Neural cell (in vitro differentiated cells): ENCODE measurements around the gene TRMT13. TPM values are rescaled to one million over a fixed set of nuclear protein-coding genes. Genes with fewer than 3 reads are reported as not detected.

ENCODE experiments used
- H2AFZ ChIP-seq: fragments of 200-600, 300-800 bp; sonication (generic), shearing (Covaris generic); 2 replicates; pipeline ENCODE4 v1.6.0; 2014; ENCODE audit warnings: low read depth, mild to moderate bottlenecking, antibody characterized with exemption, low read length, moderate library complexity
- H3F3A ChIP-seq: fragments of 200-600 bp; shearing (Covaris generic); 2 replicates; pipeline ENCODE4 v1.6.1; 2016; ENCODE audit warnings: mild to moderate bottlenecking, moderate library complexity, mixed read lengths, antibody characterized with exemption, low read length; ENCODE audit not compliant: insufficient read depth, poor library complexity, severe bottlenecking
- H3K27ac ChIP-seq: fragments of 200-600, 300-800 bp; sonication (generic), shearing (Covaris generic); 2 replicates; pipeline ENCODE4 v1.5.1; 2014; ENCODE audit warnings: mild to moderate bottlenecking, low read length, moderate library complexity
- H3K27me3 ChIP-seq: fragments of 300-800, 200-600 bp; sonication (generic), shearing (Covaris generic); 2 replicates; pipeline ENCODE4 v1.6.0; 2014; ENCODE audit warnings: mild to moderate bottlenecking, low read depth, low read length, moderate library complexity; ENCODE audit not compliant: insufficient read depth
- H3K36me3 ChIP-seq: fragments of 300-800, 200-600 bp; sonication (generic), shearing (Covaris generic); 2 replicates; pipeline ENCODE4 v1.5.1; 2014; ENCODE audit warnings: mild to moderate bottlenecking, antibody characterized with exemption, low read length, moderate library complexity; ENCODE audit not compliant: insufficient read depth
- H3K4me2 ChIP-seq: fragments of 300-800, 200-600 bp; sonication (generic), shearing (Covaris generic); 2 replicates; pipeline ENCODE4 v1.6.0; 2014; ENCODE audit warnings: mild to moderate bottlenecking, low read length
- H3K4me3 ChIP-seq: fragments of 300-800, 200-600 bp; sonication (generic), shearing (Covaris generic); 2 replicates; pipeline ENCODE4 v1.5.1; 2014; ENCODE audit warnings: mild to moderate bottlenecking, low read length, moderate library complexity
- H3K79me2 ChIP-seq: fragments of 200-600 bp; shearing (Covaris generic); replicated peaks from 2 replicates; pipeline ENCODE4 v1.6.0; 2014; ENCODE audit warnings: mild to moderate bottlenecking, low read length, moderate library complexity; ENCODE audit not compliant: insufficient read depth
- H3K9ac ChIP-seq: fragments of 300-800, 200-600 bp; sonication (generic), shearing (Covaris generic); 2 replicates; pipeline ENCODE4 v1.6.1; 2016; ENCODE audit warnings: mild to moderate bottlenecking, low read length, mixed read lengths
- H3K9me2 ChIP-seq: fragments of 200-600 bp; shearing (Covaris generic); 2 replicates; pipeline ENCODE4 v1.6.1; 2016; ENCODE audit warnings: mild to moderate bottlenecking, low read length, mixed read lengths; ENCODE audit not compliant: insufficient read depth
- H3K9me3 ChIP-seq: fragments of 200-600, 300-800 bp; sonication (generic), shearing (Covaris generic); 2 replicates; pipeline ENCODE4 v1.6.1; 2016; ENCODE audit warnings: mild to moderate bottlenecking, mixed run types, low read length, moderate library complexity, mixed read lengths
- H4K20me1 ChIP-seq: fragments of 200-600 bp; shearing (Covaris generic); 2 replicates; pipeline ENCODE4 v1.6.1; 2016; ENCODE audit warnings: mild to moderate bottlenecking, mixed run types; ENCODE audit not compliant: insufficient read depth
- CTCF ChIP-seq: fragments of 450-650 bp; IDR thresholded peaks from 2 replicates; pipeline ENCODE4 v1.5.1; 2014; ENCODE audit warnings: antibody characterized with exemption, mild to moderate bottlenecking, moderate library complexity; ENCODE audit not compliant: poor library complexity, severe bottlenecking
- EP300 ChIP-seq: fragments of 450-650 bp; conservative IDR thresholded peaks from 2 replicates; pipeline ENCODE4 v1.6.1; 2014; ENCODE audit warnings: antibody characterized with exemption, mild to moderate bottlenecking, moderate library complexity; ENCODE audit not compliant: poor library complexity, severe bottlenecking
- EZH2 ChIP-seq: fragments of 200-600, 300-800 bp; shearing (Covaris generic), sonication (generic); IDR thresholded peaks from 2 replicates; pipeline ENCODE4 v1.6.1; 2014; ENCODE audit warnings: antibody characterized with exemption, low read length, borderline replicate concordance, mild to moderate bottlenecking; ENCODE audit not compliant: insufficient read depth, poor library complexity, severe bottlenecking
- MXI1 ChIP-seq: fragments of 450-650 bp; conservative IDR thresholded peaks from 2 replicates; pipeline ENCODE4 v1.6.1; 2014; ENCODE audit warnings: antibody characterized with exemption, mild to moderate bottlenecking; ENCODE audit not compliant: poor library complexity, severe bottlenecking
- POLR2AphosphoS5 ChIP-seq: IDR thresholded peaks from 2 replicates; pipeline ENCODE4 v1.6.1; 2012
- RAD21 ChIP-seq: fragments of 450-650 bp; conservative IDR thresholded peaks from 2 replicates; pipeline ENCODE4 v1.6.1; 2014; ENCODE audit warnings: antibody characterized with exemption, mild to moderate bottlenecking, moderate library complexity
- REST ChIP-seq: IDR thresholded peaks from 2 replicates; pipeline ENCODE4 v1.6.1; 2012; ENCODE audit warnings: borderline replicate concordance
- SMC3 ChIP-seq: fragments of 450-650 bp; conservative IDR thresholded peaks from 2 replicates; pipeline ENCODE4 v1.6.1; 2014; ENCODE audit warnings: antibody characterized with exemption, mild to moderate bottlenecking, moderate library complexity; ENCODE audit not compliant: poor library complexity
- TAF1 ChIP-seq: IDR thresholded peaks from 2 replicates; pipeline ENCODE4 v1.6.1; 2012; ENCODE audit warnings: low read depth
- polyA minus RNA-seq: library from RNA; depleted of rRNA, polyadenylated mRNA; stranded (reverse); fragments of >200 nt; gene quantifications from 2 replicates; pipeline ENCODE4 v1.2.3, GENCODE V29; 2014
- polyA plus RNA-seq: library from polyadenylated mRNA; depleted of rRNA; stranded (reverse); fragments of >200 nt; gene quantifications from 2 replicates; pipeline ENCODE4 v1.2.3, GENCODE V29; 2014

The TRMT13 gene
- 47.2 and 56.6 TPM in 2 replicates for polyA plus RNA-seq
- 35.1 and 40.7 TPM in 2 replicates for polyA minus RNA-seq

GRCh38 chr1:100132566-100133477, at the start of gene TRMT13, which contains the start of gene SASS6:
TSS of gene TRMT13 (plus strand) at chr1:100133163. CDS start at chr1:100133169, 6 bp downstream.
TSS of gene SASS6 (minus strand) at chr1:100132930. CDS start at chr1:100132814, 116 bp downstream.
- H3F3A ChIP-seq: no peaks in the 10 kb centered on the region
- no peaks in the 10 kb centered on the region for H3K27me3 ChIP-seq
- H4K20me1 ChIP-seq: no peaks in the 10 kb centered on the region
- H3K79me2 ChIP-seq: peaks cover 29% of the 10 kb centered on the region
- TF ChIP-seq EZH2: no peak
- TF ChIP-seq POLR2AphosphoS5: peak; percentile 76
- TF ChIP-seq MXI1: peak; percentile 100
- no peak for TF ChIP-seq SMC3
- peak; percentile 59 for TF ChIP-seq EP300
- H2AFZ ChIP-seq: peak within 1 kb of the TSS; percentile 88
- peak within 1 kb of the TSS; percentile 75 for H3K4me3 ChIP-seq
- no peaks in the 10 kb centered on the region for H3K9me2 ChIP-seq
- H3K9me3 ChIP-seq: no peaks in the 10 kb centered on the region
- no peaks in the 10 kb centered on the region for H3K36me3 ChIP-seq
- H3K4me2 ChIP-seq: peak within 1 kb of the TSS; percentile 74
- peak within 1 kb of the TSS; percentile 62 for H3K27ac ChIP-seq
- peak within 1 kb of the TSS; percentile 69 for H3K9ac ChIP-seq

- H3K9ac ChIP-seq: no peak overlapping the region
These were observed 45.6 kb upstream of the TRMT13 start for GRCh38 chr1:100087396-100087795.

More at GRCh38 chr1:100087396-100087795, 45.6 kb upstream of the TRMT13 start:
- H3K27ac ChIP-seq: no peak overlapping the region
- no peak overlapping the region for H2AFZ ChIP-seq
- H3K9me2 ChIP-seq: no peaks in the 10 kb centered on the region
- TF ChIP-seq EZH2 (no peak), CTCF (no peak), POLR2AphosphoS5 (no peak), TAF1 (no peak), RAD21 (no peak), REST (no peak), EP300 (no peak), SMC3 (no peak), MXI1 (no peak)
- H4K20me1 ChIP-seq: no peaks in the 10 kb centered on the region
- no peaks in the 10 kb centered on the region for H3K9me3 ChIP-seq
- no peaks in the 10 kb centered on the region for H3K27me3 ChIP-seq
- no peaks in the 10 kb centered on the region for H3K79me2 ChIP-seq
- H3K4me2 ChIP-seq: no peak overlapping the region
- H3F3A ChIP-seq: no peaks in the 10 kb centered on the region
- H3K36me3 ChIP-seq: peaks cover 5% of the 10 kb centered on the region
- no peak overlapping the region for H3K4me3 ChIP-seq
